Measurements from ENCODE around the gene GINM1.

Gene GINM1

GRCh38 chr6:149565527-149566409 lies at the start of gene GINM1:
TSS of gene GINM1 (plus strand) at chr6:149566375. CDS start at chr6:149566415, 40 bp downstream.
- peak; percentile 77 to 86 for DNase-seq

GRCh38 chr6:149529650-149530049 lies 36.5 kb upstream of the GINM1 start:
- no peak for DNase-seq

- no peak for DNase-seq
Measured at GRCh38 chr6:149534742-149535141, 31.4 kb upstream of the GINM1 start.

DNA sequence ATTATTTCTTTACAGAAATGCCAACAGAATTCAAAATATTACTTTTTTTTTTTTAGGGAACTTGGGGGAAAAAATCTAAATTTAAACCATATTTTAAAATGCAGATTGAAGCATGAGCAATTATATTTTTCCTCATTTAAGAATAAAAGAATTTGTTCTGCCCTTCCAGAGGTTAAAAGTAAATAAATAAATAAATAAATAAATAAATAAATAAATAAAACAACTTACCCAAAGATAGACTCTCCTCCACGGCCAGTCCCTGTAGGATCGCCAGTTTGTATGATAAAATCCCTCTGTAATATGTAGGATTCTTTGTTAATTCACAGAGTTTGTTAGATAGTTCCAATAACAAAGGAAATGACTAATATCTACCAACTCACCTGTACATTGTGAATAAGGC lies 25.0 kb upstream of the GINM1 start:
- DNase-seq: no peak

GRCh38 chr6:149544646-149545257 lies 21.4 kb upstream of the GINM1 start:
- DNase-seq: no peak

GRCh38 chr6:149545258-149545753 lies 20.9 kb upstream of the GINM1 start:
- peak; percentile 28 to 73 for DNase-seq

DNA sequence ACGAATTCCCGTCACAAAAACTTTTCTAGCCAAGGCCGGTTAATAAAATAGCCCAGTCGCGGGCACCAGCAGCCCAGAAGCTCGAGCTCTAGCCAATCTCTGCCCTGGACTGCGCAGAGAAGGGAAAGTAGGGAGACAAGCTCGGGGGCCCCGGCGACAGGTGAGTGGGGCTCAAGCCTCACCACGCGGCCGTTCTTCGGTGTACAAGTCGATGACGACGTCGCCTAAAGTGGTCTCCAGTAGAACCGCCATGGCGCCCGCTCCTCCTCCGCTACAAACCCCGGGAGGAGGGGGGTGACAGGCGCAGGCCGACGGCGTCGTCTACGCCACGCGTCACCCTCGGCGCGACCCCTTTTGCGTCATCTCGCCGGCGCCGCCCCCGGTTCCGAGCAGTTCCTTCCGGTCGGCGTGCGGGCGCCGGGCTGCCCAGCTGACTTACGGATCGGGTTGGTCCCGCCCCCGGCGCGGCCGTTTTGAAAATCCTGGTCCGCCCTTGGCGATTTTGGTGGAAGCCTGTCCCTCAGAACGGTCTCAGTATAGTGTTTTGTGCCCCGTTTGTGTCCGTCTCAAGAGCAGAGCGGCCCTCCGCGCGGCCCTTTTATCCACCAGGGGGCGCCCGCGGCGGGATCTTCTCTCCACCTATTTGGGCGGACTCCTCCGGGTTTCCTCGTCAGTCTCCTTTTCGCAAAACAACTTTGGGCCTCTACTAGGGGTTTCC lies 20.3 kb upstream of the GINM1 start, which contains the start of gene PPIL4:
PPIL4 (minus strand) TSS at position 290 of the 718 bp plus-strand sequence; CDS start at position 252, 38 bp downstream.
- DNase-seq: peak; percentile 78 to 90

- no peak for DNase-seq
Measured at GRCh38 chr6:149551920-149552319, 14.3 kb upstream of the GINM1 start.

DNA sequence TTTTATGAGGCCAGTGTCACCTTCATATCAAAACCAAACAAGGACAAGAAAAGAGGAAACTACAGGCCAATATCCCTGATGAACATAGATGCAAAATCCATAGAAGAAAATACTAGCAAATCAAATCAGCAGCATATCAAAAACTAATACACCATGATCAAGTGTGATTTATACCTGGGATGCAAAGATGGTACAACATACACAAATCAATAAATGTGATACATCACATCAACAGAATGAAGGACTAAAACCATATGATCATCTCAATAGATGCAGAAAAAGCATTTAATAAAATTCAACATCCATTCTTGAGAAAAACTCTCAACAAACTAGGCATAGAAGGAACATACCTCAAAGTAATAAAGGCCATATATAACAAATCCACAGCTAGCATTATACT lies 8.1 kb upstream of the GINM1 start:
- no peak for DNase-seq

GRCh38 chr6:149559389-149559788 lies 6.8 kb upstream of the GINM1 start:
- DNase-seq: no peak

DNA sequence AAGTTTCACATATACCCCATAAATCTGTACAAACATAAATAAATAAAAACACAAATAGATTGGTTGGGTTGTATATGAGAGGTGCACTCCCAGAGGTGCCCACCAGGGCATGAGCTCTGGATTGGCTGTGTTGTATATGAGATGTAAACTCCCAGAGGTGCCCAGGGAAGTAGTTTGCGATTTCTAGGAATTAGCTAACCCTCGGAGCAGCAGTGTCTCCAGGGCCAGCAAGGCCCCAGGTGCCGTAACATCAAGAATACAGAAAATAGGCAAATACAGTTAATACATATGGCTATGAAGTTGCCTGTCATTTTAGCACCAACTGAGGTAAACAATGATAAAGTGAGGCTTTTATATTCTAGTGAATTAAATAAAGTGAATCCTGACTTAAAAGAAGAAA lies 5.4 kb upstream of the GINM1 start:
- DNase-seq: peak in 1 of 2 experiments; percentile 48

DNA sequence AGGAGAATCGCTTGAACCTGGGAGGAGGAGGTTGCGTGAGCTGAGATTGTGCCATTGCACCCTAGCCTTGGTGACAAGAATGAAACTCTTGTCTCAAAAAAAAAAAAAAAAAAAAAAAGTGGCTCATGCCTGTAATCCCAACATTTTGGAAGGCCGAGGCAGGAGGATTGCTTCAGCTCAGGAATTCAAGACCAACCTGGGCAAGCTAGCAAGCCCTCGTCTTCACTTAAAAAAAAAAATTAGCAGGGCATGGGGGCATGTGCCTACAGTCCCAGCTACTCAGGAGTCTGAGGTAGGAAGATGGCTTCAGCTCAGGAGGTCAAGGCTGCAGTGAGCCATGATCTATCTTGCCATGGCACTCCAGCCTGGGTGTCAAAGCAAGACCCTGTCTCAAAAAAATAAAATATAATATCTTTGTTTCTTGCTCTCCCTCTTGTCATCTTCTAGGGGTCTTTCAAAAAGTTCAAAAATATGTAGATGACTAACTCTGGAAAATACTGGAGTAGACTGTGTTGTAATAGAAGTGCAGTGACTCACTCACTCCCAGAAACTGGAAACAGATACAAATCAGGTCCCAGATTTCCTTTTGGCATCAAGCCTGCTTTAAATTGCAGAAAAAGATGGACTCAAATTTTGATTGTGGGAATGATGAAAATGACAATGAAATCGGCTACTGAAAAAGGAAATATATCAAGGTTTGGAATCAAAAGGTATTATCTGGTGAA lies 2.8 kb upstream of the GINM1 start:
- peak in 1 of 2 experiments; percentile 26 for DNase-seq

DNA sequence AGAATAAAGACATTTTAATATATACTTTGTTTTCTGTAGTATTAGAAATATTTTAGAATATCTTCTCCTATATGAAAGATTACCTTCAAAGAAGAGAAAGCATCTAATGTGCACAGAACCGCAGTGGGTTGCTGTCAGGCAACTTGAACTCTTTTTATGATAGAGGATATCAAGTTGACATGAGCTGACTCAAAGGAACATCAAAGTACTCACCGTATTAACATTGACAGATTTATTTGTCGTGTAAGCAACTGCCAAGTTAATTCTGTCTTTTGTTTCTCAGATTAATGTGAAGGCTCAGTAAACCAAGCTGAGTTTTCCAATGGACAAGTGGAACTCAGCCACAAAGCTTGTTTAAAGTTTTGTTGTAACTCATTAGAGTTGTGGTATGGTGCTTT lies 2.2 kb upstream of the GINM1 start:
- no peak for DNase-seq

DNA sequence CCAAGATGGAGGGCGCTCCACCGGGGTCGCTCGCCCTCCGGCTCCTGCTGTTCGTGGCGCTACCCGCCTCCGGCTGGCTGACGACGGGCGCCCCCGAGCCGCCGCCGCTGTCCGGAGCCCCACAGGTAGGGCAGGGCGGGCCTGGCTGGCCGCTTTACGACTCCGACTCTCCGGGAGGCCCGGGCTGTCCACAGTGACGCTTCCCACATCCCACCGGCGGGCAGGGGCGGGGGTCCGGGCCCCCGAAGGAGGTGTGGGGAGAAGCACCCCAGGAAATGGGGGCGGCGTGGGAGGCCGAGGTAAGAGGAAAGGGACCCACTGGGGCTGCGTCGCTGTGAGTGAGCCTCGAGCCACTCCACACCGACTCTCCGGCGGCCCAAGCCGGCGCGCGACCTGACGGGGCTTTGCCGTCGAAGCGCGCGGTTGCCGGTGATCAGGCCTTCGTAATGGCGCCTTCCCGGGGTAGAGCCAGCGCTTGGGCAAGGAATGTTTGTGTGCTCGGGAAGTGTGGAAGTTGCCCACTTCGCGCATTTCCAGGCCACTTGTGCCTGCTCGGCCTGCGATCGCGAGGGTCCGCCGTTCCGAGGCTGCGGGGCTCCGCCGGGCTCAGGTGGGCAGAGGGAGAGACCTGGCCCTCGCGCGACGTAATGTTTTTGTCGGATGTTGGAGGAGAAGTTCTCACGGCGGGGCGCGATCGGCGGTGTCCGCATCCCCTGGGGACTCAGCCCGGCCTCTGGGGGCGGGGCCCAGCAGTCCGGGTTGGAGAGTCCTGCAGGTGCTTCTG lies 427 bp downstream of the GINM1 start:
- peak in 1 of 2 experiments; percentile 44 for DNase-seq

GRCh38 chr6:149567194-149567586 lies 1.0 kb downstream of the GINM1 start:
- DNase-seq: no peak

- DNase-seq: no peak
Measured at GRCh38 chr6:149567945-149568585, 1.9 kb downstream of the GINM1 start.

- no peak for DNase-seq
Measured at GRCh38 chr6:149580880-149581279, 14.7 kb downstream of the GINM1 start.

GRCh38 chr6:149581349-149581748 lies 15.2 kb downstream of the GINM1 start:
- no peak for DNase-seq

GRCh38 chr6:149586149-149586548 lies 20.0 kb downstream of the GINM1 start:
- no peak for DNase-seq

GRCh38 chr6:149592983-149593382 lies 26.8 kb downstream of the GINM1 start:
- no peak for DNase-seq

GRCh38 chr6:149593408-149593807 lies 27.2 kb downstream of the GINM1 start:
- DNase-seq: no peak

Data from SW 1271 (cell line).